Medulla oblongata (tissue), 1 donor: ENCODE results near the gene IMPA2.
A peak's percentile ranks its signal among the peaks of the same experiment; 100 is the strongest.

Experiments
- DNase-seq: peaks from one replicate; pipeline ENCODE4 v3.0.0-alpha.2; 2015; ENCODE audit errors: extremely low spot score

The IMPA2 gene

GRCh38 chr18:11989966-11990380 is 8.7 kb downstream of the IMPA2 start:
- no peak for DNase-seq

DNA sequence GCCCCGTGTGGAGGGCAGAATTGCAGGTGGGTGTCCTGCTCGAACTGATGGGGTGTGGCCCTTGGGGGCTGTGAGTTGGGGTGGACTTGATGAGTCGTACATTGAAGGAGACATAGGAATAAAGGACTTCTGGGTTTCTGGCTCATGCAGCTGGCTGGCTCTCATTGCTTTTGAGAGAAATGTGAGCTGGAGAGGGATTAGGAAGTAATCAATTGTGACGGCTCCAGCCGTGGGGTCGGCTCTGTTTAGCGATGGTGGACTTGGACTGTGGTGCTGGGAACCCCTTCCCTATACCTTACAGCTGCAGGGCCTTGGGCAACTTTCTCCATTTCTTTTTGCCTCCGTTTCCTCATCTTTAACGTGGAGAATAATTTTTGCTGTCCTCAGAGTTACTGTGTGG is 9.2 kb downstream of the IMPA2 start:
- DNase-seq: no peak

- no peak for DNase-seq
Measured at GRCh38 chr18:11991021-11991795, 9.9 kb downstream of the IMPA2 start.

GRCh38 chr18:11992096-11992790 is 10.9 kb downstream of the IMPA2 start:
- DNase-seq: no peak

DNA sequence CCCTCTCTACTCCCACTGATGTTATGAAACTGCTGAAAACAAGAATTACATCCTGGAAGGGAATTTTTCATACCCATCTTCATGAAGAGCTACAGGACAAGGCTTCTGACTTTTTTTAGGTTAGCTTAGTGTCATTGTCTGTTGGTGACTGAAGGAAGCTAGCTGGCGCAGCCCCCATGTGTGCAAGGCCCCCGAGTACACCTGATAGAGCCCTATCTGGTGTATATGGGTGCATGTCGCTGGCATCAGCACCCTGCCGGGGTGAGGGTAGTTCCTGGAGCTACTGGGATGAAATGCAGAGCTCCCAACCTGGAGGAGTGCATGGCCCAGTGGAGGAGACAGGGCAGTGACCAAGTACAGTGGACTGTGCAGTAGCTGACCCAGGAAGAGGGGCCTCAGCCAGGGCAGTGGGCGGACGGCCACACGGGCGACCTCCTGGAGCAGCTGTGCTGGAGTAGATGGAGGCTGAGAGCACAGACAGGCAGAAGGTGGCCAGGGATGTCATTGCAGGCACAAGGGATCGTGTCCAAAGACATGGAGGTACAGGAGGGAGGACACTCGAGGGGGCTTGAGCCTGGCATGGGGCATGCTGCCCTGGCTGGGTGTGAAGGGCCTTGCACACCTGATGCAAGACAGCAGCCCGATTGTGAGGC is 12.1 kb downstream of the IMPA2 start:
- DNase-seq: no peak

GRCh38 chr18:11994336-11994702 is 13.0 kb downstream of the IMPA2 start:
- DNase-seq: no peak

DNA sequence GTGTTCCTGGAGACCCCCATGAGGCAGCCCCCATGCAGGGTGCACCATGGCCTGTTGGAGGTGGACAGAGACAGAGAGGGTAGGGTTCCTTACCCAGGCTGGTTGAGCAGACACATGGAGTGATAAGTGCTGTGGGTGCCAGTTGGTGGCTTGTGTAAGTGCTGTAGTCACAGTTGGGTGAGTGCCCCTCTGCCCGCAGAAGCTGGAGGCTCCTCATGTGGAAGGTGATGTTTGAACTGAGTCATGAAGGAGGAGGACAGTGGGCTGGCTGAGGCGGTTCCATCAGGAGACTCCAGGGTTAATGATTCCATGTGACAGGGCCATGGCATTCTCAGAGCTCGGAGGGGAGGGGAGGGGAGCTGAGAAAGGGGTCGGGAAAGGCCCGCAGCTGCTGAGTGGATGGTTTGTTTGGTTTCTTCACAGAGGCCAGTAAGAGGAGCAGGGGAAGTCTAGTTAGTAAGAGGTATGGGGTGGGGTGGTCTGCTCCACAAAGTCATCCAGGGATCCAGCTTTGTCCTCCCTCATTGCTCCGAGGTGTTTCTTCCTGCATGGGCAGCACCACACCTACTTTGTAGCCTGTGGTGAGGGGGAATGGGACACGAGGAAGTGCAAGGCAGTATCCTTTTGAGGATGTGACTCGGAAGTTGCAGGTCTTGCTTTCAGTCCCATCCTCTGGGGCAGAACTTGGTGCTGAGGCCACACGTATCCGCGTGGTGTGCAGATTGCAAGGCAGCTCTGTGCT is 13.6 kb downstream of the IMPA2 start:
- no peak for DNase-seq

DNA sequence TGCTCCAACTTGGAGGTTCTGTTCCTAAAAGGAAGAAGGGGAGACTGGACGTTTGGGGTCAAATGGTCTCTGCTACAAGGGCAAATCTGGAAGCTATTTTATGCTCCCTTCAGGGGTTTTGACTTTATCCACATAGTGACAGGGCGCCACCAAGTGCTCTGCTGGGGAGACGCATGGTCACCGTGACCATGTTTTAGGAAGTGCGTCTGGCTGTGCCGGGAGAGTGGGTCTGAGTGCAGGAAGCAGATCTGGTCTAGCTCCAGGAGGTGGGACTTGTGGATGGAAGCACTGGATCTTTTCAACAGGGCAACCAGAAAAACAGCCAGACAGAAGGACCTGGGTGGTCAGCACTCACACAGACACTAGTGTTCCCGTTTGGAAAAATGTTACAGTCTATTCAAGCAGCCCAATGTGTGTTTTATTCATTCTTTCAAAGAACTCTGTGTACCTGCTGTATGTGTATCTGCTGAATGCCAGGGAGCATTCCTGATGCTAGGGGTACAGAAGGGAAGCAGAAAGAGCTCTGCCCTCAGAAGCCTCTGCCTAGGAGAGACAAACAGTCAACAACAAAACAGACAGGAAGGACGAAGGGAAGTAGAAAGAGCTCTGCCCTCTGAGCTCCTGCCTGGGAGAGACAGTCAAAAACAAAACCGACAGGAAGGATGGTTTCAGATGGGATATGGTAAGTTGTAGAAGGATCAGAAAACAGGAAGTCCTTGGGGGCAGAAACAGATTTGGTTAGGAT is 14.3 kb downstream of the IMPA2 start:
- DNase-seq: peak; percentile 79

DNA sequence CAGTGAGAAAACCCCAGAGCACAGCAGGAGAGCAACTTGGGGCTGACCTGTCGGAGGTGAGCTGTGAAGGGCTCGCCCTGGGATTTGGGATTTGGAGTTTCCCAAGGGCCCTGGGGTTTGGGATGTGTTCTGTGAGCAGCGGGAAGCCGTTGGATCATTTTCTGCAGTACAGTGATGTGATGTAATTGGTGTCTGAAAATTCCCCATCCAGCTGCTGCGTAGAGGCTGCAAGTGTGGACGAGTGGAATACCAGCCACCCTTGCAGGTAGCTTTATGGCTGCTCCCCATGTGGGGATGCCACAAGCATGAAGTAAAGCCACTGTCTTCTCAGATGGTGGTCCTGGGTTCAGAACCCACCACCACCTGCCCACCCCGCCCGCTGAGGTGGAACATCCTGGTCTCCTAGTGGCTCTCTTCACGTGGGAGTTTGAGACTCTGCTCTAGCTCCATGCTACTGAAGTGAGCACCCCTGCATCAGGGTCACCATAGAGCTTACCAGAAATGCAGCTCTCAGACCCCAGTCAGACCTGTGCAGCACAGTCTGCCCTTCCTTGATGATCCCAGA is 15.0 kb downstream of the IMPA2 start:
- DNase-seq: no peak

DNA sequence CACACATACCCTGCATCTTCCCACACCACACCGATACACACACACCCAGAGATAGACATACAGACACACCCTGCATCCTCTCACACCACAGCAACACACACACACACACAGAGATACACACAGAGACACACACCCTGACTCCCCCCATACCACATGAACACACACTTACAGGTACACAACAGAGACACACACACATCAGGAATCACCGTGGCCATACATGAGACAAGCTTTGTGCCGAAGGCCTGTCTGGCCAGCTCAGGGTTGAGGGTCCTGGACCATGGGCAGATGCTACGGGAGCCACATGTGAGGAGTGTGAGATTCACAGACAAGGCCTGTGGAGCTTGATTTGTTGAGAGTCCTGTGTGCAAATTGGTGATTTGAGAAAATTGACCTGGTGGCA is 15.6 kb downstream of the IMPA2 start:
- no peak for DNase-seq

DNA sequence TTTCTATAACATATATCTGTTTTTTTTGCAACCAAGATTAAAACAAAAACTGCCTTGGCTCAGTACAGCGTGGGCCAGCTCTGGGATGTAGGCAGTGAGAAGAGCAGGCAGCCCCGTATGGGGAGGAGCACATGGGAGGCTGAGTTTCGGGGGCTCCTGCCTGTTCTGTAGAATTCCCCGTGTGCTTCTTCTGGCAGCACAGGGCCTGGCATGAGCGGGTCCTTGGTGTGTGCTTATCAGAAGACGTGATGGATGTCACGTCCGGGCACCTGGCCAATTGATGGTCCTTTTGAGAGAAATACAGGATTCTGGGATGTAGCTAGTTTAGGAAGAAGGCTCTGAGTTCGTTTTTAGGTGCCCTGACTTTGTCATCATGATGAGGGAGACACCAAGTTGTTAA is 16.2 kb downstream of the IMPA2 start:
- no peak for DNase-seq

DNA sequence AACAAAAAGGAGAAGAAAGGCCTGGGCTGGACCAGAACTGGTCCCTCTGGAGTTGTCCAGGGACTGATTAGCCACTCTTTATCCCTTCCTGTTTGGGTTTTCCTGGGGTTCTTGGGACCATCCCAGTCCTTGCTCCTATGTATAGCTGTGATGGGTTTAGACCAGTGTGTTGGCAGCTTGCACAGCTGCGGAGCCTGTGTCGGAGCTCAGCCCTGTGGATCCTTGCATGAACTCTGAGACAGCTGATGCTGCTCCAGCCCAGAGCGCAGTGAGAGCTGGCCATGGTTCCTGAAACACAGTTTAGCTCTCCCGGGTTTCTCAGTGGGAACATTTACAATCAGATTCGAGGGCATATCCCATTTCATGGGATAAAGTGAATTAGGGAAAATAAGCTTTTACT is 16.9 kb downstream of the IMPA2 start:
- DNase-seq: peak; percentile 37

DNA sequence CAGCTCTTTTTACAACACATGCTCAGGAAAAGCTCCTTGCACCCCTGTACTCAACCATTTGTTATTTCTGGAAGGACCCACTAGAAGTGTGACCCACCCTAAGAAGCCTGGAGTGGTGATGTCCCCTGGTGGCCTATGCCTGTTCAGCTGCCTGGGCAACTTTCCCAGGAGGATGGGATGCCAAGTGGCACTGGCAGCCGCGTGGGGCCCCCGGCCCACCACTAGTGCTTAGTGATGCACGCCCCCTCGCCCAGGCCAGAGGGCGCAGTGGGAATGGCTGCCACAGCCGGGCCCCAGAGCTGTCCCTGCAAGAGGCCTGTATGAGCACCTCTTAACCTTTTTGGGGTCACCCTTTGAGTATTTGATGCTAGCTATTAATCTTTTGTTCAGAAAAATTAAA is 18.1 kb downstream of the IMPA2 start:
- peak; percentile 15 for DNase-seq

GRCh38 chr18:12000072-12000659 is 18.9 kb downstream of the IMPA2 start:
- no peak for DNase-seq

DNA sequence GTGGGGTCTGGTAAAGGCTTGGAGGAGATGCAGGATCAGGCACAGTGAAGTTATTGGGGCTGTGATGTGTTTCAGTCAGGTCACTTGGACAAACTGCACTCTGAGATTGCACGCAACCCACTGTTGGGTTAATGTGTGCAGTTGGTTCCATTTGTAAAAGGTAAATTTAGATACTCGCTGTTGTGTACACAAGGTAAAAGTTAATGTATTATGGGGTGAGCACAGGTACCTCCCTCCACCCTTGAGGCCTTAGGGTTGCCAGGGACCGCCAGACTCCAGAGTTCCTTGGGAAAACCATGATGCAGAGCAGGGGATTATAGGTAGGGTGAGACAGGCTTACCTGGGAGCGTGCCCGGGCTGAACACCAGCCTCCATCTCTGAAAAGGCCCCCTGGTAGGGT is 20.1 kb downstream of the IMPA2 start:
- DNase-seq: no peak

DNA sequence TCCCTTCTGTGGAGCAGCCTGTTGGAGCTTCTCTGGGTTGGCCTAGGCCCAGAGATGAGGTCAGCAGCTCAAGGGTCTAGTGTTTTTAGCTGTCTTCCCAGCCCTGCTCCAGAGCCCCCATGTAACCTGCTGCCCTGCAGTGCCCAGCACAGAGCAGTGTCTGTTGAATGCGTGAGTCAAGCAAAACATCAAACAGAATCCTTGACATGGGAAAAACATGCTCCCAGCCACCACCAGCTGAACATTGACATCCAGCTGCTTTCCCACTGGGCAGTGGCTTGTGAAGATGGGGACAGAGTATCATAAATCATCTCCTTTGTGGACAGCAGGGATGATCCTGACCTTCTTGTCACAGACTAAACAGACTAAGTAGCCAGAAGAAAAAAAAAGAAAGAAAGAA is 22.6 kb downstream of the IMPA2 start:
- DNase-seq: no peak

DNA sequence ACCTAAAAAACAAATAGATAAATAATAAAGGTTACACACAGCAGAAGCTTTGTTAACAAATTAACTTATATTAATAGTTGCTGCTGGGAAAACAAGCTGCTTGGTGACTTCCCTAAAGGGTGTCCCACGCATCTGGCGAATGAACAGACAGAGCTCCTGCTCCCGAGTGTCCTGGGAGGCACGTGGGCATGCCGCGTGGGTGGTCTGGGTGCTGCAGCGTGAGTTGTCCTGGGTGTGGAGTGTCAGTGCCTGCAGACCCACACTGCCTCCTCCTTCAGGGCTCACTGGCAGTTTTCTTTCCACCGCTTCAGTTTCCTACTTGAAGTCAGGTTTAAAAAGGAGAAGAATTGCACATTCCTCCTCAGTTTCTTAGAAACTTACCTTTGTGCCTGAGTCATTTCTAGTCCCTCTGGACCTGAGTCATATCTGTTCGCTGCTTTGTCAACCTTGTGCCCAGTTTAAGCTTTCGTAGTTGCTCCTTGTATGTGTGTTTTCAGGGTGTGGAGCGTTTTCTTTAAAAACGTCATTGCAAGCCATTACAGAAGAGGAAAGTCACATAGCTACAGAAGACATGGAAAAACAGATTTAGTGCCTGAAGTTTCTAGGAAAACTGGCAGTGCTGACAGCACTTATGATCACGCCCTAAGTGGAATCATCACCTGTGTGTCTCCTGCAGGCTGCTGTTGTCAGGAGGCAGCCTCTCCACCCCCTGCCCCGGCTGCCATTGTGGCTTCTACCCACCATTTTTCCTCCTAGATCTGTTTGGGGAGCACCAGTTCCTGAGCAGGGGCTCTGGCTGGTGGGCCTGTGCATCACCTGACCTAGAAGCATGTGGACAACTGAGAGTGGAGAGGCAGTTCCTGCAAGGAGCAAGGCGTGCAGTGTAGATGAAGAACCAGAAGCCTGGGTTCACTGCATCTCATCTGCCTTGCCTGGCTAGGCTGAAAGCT is 24.5 kb downstream of the IMPA2 start:
- no peak for DNase-seq

DNA sequence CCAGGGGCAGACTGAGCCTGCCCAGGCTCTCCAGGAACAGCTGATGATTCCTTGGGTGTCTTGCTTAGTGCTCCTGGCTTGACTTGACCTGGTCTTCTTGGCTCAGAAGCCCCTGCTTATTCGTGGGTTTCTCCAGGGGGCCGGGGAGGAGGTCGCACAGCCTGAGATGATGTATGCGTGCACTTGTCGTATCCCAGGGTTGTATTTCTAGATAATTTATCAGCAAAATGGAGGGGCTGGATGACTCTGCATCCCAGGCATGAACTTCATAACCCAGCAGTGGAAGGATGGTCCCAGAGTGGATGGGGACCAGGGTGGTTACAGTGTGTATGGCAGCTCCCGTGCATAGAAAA is 25.2 kb downstream of the IMPA2 start:
- DNase-seq: no peak

DNA sequence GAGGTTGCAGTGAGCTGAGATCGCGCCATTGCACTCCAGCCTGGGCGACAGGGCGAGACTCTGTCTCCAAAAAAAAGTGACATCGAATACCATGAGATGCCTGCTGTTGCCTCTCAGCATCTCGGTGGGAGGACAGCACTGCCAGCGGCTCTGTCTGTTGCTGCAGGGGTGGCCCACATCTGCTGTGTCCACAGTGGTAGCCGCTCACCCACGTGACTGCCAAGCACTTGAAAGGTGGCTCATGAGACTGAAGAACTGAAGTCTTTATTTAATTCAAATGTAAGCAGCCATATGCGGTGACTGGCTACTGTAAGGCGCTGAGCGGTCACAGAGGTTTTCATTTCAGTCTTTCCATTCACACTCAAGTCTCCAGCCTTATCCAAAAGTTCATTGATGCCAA is 25.8 kb downstream of the IMPA2 start:
- no peak for DNase-seq
